GM12878 (cell line): Measurements from ENCODE around the gene MPZL1. TPM values are rescaled to one million over a fixed set of nuclear protein-coding genes. Genes with fewer than 3 reads are reported as not detected.
A peak's percentile ranks its signal among the peaks of the same experiment; 100 is the strongest.

ENCODE experiments used
- BHLHE40 ChIP-seq, 2 experiments: fragments of 450-650 bp in 1 of 2; IDR thresholded peaks; 2 replicates each; pipeline ENCODE4 v1.6.1; 2011 to 2017; ENCODE audit warnings: low read depth in 2 of 2, borderline replicate concordance in 1 of 2, improper control_type of control experiment in 1 of 2, low read length in 1 of 2, mild to moderate bottlenecking in 1 of 2
- BRCA1 ChIP-seq: IDR thresholded peaks from 2 replicates; pipeline ENCODE4 v1.6.1; 2011; ENCODE audit warnings: low read depth, low read length, improper control_type of control experiment
- CREB1 ChIP-seq: IDR thresholded peaks from 2 replicates; pipeline ENCODE4 v1.6.1; 2012; ENCODE audit warnings: low read depth, mild to moderate bottlenecking, inconsistent platforms
- CREM ChIP-seq: IDR thresholded peaks from 2 replicates; pipeline ENCODE4 v1.6.1; 2014; ENCODE audit warnings: antibody characterized with exemption, low read depth
- EP300 ChIP-seq, 2 experiments: fragments of 150-350 bp in 1 of 2; IDR thresholded peaks; 2 replicates each; pipeline ENCODE4 v1.6.1; 2011 to 2012; ENCODE audit warnings: low read depth in 2 of 2, low read length in 2 of 2, borderline replicate concordance in 1 of 2, improper control_type of control experiment in 1 of 2, inconsistent platforms in 1 of 2; ENCODE audit not compliant: control insufficient read depth in 1 of 2
- IKZF2 ChIP-seq, 2 experiments: fragments of 450-650 bp; IDR thresholded peaks; 2 replicates each; pipeline ENCODE4 v1.6.1; 2017; ENCODE audit warnings: mild to moderate bottlenecking in 2 of 2, moderate library complexity in 2 of 2
- KAT2A ChIP-seq: conservative IDR thresholded peaks from 2 replicates; pipeline ENCODE4 v1.6.1; 2011; ENCODE audit warnings: low read depth, low read length; ENCODE audit not compliant: control insufficient read depth
- MEF2B ChIP-seq: fragments of 450-650 bp; IDR thresholded peaks from 2 replicates; pipeline ENCODE4 v1.6.1; 2018; ENCODE audit warnings: mild to moderate bottlenecking, moderate library complexity; ENCODE audit not compliant: partially characterized antibody, poor library complexity, severe bottlenecking
- MYC ChIP-seq: IDR thresholded peaks from 2 replicates; pipeline ENCODE4 v1.6.1; 2011; ENCODE audit warnings: mild to moderate bottlenecking, low read length, moderate library complexity, inconsistent platforms; ENCODE audit not compliant: insufficient read depth, insufficient replicate concordance, insufficient read length, severe bottlenecking
- NBN ChIP-seq: fragments of 450-650 bp; IDR thresholded peaks from 2 replicates; pipeline ENCODE4 v1.6.1; 2016
- RAD21 ChIP-seq: IDR thresholded peaks from 2 replicates; pipeline ENCODE4 v1.6.1; 2011; ENCODE audit warnings: mild to moderate bottlenecking, low read depth, low read length, moderate library complexity; ENCODE audit not compliant: insufficient read depth
- RFX5 ChIP-seq: IDR thresholded peaks from 2 replicates; pipeline ENCODE4 v1.6.1; 2011; ENCODE audit warnings: low read depth, low read length, improper control_type of control experiment
- SIN3A ChIP-seq: IDR thresholded peaks from 2 replicates; pipeline ENCODE4 v1.6.1; 2012; ENCODE audit warnings: low read depth, low read length, improper control_type of control experiment
- SREBF1 ChIP-seq: IDR thresholded peaks from 2 replicates; pipeline ENCODE4 v1.6.1; 2012; ENCODE audit warnings: mild to moderate bottlenecking, low read length
- TAF1 ChIP-seq: IDR thresholded peaks from 2 replicates; pipeline ENCODE4 v1.6.1; 2011; ENCODE audit warnings: mild to moderate bottlenecking, low read depth, low read length, borderline replicate concordance
- USF1 ChIP-seq: IDR thresholded peaks from 2 replicates; pipeline ENCODE4 v1.6.1; 2011; ENCODE audit warnings: borderline replicate concordance, low read depth, mild to moderate bottlenecking, moderate library complexity, mixed read lengths, low read length; ENCODE audit not compliant: insufficient read depth; ENCODE audit errors: extremely low read length
- ZBED1 ChIP-seq: IDR thresholded peaks from 2 replicates; pipeline ENCODE4 v1.6.1; 2016; ENCODE audit warnings: borderline replicate concordance
- ZSCAN29 ChIP-seq: fragments of 450-650 bp; IDR thresholded peaks from 2 replicates; pipeline ENCODE4 v1.6.1; 2017; ENCODE audit warnings: mild to moderate bottlenecking, moderate library complexity
- polyA plus RNA-seq, 11 experiments: library from polyadenylated mRNA; depleted of rRNA in 4 of 11; unstranded in 6 of 11; stranded (reverse) in 5 of 11; fragments of >200 nt; fragmentation: Nextera tagmentation in 4 of 11; fragmentation: Illumina TruSeq in 1 of 11; extraction: Ambion mirVana in 4 of 11; extraction: Trizol in 1 of 11; gene quantifications; 1 replicate in 1 of 11; 2 replicates in 10 of 11; pipeline versions ENCODE4 v1.2.1 to v1.2.3, GENCODE V29; 2011 to 2016; ENCODE audit warnings: inconsistent platforms in 2 of 11, missing spikeins in 2 of 11, low read depth in 1 of 11
- total RNA-seq, 4 experiments: library from RNA; depleted of rRNA in 3 of 4; stranded (reverse); fragments of >200 nt in 3 of 4; fragmentation: Illumina TruSeq in 1 of 4; extraction: Trizol in 1 of 4; gene quantifications; 2 replicates each; pipeline versions ENCODE4 v1.2.1 to v1.2.3, GENCODE V29; 2013 to 2021
- TF ChIP-seq, protein P1 (sequence below): fragments of 150-350 bp; IDR thresholded peaks from 2 replicates; pipeline ENCODE4 v1.6.1; 2016; ENCODE audit warnings: low read depth, low read length
- TF ChIP-seq, protein P2 (sequence below): fragments of 450-650 bp; IDR thresholded peaks from 2 replicates; pipeline ENCODE4 v1.6.1; 2016; ENCODE audit warnings: mild to moderate bottlenecking
- TF ChIP-seq, protein P3 (sequence below): fragments of 450-650 bp; IDR thresholded peaks from 2 replicates; pipeline ENCODE4 v1.6.1; 2018; ENCODE audit warnings: mild to moderate bottlenecking, low read depth, moderate library complexity; ENCODE audit not compliant: partially characterized antibody

MPZL1 gene
- total and polyA plus RNA-seq, 10 of the 15 experiments (the other 5 are each of a cell fraction or from before 2014, with no cell fraction given): 9.8 to 60.9 (median 45.9) TPM

- TF ChIP-seq, protein P1, sequence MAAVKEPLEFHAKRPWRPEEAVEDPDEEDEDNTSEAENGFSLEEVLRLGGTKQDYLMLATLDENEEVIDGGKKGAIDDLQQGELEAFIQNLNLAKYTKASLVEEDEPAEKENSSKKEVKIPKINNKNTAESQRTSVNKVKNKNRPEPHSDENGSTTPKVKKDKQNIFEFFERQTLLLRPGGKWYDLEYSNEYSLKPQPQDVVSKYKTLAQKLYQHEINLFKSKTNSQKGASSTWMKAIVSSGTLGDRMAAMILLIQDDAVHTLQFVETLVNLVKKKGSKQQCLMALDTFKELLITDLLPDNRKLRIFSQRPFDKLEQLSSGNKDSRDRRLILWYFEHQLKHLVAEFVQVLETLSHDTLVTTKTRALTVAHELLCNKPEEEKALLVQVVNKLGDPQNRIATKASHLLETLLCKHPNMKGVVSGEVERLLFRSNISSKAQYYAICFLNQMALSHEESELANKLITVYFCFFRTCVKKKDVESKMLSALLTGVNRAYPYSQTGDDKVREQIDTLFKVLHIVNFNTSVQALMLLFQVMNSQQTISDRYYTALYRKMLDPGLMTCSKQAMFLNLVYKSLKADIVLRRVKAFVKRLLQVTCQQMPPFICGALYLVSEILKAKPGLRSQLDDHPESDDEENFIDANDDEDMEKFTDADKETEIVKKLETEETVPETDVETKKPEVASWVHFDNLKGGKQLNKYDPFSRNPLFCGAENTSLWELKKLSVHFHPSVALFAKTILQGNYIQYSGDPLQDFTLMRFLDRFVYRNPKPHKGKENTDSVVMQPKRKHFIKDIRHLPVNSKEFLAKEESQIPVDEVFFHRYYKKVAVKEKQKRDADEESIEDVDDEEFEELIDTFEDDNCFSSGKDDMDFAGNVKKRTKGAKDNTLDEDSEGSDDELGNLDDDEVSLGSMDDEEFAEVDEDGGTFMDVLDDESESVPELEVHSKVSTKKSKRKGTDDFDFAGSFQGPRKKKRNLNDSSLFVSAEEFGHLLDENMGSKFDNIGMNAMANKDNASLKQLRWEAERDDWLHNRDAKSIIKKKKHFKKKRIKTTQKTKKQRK: no peak
- TF ChIP-seq, protein P2, sequence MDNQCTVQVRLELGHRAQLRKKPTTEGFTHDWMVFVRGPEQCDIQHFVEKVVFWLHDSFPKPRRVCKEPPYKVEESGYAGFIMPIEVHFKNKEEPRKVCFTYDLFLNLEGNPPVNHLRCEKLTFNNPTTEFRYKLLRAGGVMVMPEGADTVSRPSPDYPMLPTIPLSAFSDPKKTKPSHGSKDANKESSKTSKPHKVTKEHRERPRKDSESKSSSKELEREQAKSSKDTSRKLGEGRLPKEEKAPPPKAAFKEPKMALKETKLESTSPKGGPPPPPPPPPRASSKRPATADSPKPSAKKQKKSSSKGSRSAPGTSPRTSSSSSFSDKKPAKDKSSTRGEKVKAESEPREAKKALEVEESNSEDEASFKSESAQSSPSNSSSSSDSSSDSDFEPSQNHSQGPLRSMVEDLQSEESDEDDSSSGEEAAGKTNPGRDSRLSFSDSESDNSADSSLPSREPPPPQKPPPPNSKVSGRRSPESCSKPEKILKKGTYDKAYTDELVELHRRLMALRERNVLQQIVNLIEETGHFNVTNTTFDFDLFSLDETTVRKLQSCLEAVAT: peak; percentile 16; the same call in 1 of the 2 replicates
- TF ChIP-seq IKZF2 (IDR thresholded peaks at IDR 0.05) (peak in 1 of 2 experiments; percentile 78), BRCA1 (no peak; the same call in 1 of the 2 replicates), RAD21 (no peak), CREM (peak; percentile 40; the same call in 1 of the 2 replicates), BHLHE40 (IDR thresholded peaks at IDR 0.05; ENCODE audit: borderline replicate concordance in 1 of 2, low read depth in 2 of 2, low read length in 1 of 2) (peak in 1 of 2 experiments; percentile 83; a peak in 2 of 4 replicates), ZBED1 (no peak), MYC (peak; percentile 82), MEF2B (no peak), SREBF1 (peak; percentile 63; the same call in 1 of the 2 replicates), SIN3A (peak; percentile 9), USF1 (peak; percentile 30), ZSCAN29 (peak; percentile 95), KAT2A (no peak), TAF1 (peak; percentile 53; the same call in 1 of the 2 replicates), EP300 (IDR thresholded peaks at IDR 0.05; ENCODE audit: borderline replicate concordance in 1 of 2, control insufficient read depth in 1 of 2, low read depth in 2 of 2, low read length in 2 of 2) (peak in 1 of 2 experiments; percentile 65; a peak in 1 of 4 replicates), RFX5 (no peak), CREB1 (no peak; the same call in none of the 2 replicates), NBN (peak; percentile 95)
- TF ChIP-seq, protein P3, sequence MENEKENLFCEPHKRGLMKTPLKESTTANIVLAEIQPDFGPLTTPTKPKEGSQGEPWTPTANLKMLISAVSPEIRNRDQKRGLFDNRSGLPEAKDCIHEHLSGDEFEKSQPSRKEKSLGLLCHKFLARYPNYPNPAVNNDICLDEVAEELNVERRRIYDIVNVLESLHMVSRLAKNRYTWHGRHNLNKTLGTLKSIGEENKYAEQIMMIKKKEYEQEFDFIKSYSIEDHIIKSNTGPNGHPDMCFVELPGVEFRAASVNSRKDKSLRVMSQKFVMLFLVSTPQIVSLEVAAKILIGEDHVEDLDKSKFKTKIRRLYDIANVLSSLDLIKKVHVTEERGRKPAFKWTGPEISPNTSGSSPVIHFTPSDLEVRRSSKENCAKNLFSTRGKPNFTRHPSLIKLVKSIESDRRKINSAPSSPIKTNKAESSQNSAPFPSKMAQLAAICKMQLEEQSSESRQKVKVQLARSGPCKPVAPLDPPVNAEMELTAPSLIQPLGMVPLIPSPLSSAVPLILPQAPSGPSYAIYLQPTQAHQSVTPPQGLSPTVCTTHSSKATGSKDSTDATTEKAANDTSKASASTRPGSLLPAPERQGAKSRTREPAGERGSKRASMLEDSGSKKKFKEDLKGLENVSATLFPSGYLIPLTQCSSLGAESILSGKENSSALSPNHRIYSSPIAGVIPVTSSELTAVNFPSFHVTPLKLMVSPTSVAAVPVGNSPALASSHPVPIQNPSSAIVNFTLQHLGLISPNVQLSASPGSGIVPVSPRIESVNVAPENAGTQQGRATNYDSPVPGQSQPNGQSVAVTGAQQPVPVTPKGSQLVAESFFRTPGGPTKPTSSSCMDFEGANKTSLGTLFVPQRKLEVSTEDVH: peak; percentile 70
Observed at GRCh38 chr1:167714439-167715156, 7.2 kb upstream of the MPZL1 start (continued).
